ENCODE results near the gene CAB39. TPM values are rescaled to one million over a fixed set of nuclear protein-coding genes. Genes with fewer than 3 reads are reported as not detected.

CAB39 gene
- total and polyA plus RNA-seq, 2 donors (not counting 1 experiment from before 2014, with no cell fraction given) = 21.7 to 75.7 TPM

DNA sequence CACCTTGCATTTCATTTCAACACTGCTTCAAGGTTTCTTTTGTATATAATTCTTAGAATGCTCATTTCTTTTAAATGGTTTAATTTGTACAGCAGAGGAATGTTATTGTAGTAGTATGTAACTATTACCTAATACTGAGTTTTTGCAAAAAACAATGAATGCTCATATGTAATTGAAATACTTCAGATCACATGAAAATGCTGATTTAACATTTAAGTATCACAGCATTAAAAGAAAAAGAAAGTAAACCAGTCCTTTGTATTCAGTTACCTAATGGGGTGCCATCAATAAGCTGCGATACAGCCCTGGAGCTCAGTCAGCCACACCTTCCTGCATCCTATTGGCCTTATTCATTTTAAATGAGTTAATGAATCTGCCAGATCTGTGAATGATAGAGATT is 106.8 kb downstream of the CAB39 start:
- no CpG with 5 or more reads among the region's 1 CpG for WGBS (ENCODE audit: insufficient coverage)
- Histone ChIP-seq H3K4me3 (ENCODE audit: control extremely low read depth in 1 of 5, extremely low read depth in 1 of 5, insufficient read depth in 1 of 5, low read depth in 2 of 5, low read length in 4 of 5) (no peak overlapping the region), H3K9ac (ENCODE audit: low read length) (no peak overlapping the region), H3K4me2 (replicated peaks; ENCODE audit: low read depth, low read length, poor library complexity, severe bottlenecking) (no peak overlapping the region), H3K79me2 (ENCODE audit: control insufficient read depth, insufficient read depth, low read length) (no peaks in the 10 kb centered on the region), H2AFZ (ENCODE audit: insufficient read depth, low read depth, low read length, poor library complexity, severe bottlenecking) (no peak overlapping the region), H3K36me3 (replicated peaks in 1 of 2; ENCODE audit: control extremely low read depth in 1 of 2, control insufficient read depth in 1 of 2, extremely low read depth in 1 of 2, insufficient read depth in 2 of 2, low read length in 1 of 2) (peaks cover 0 to 53% of the 10 kb centered on the region in 2 experiments), H3K27me3 (replicated peaks in 1 of 4; ENCODE audit: control extremely low read depth in 1 of 4, control insufficient read depth in 3 of 4, insufficient read depth in 4 of 4, low read length in 3 of 4) (no peaks in the 10 kb centered on the region), H3K4me1 (ENCODE audit: control insufficient read depth in 2 of 2, insufficient read depth in 2 of 2, low read length in 2 of 2) (peaks cover 2 to 3% of the 10 kb centered on the region in 2 donors), H3K27ac (ENCODE audit: low read length in 2 of 2) (no peak overlapping the region), H3K9me3 (ENCODE audit: control extremely low read depth in 1 of 3, control insufficient read depth in 2 of 3, insufficient read depth in 1 of 3, low read length in 2 of 3) (no peaks in the 10 kb centered on the region), H4K20me1 (ENCODE audit: control insufficient read depth, insufficient read depth, low read length, poor library complexity, severe bottlenecking) (no peaks in the 10 kb centered on the region)
- POLR2A ChIA-PET = no interaction called here
- peaks cover 1% of the 10 kb centered on the region for H3K4me1 Mint-ChIP-seq
- H3K27ac Mint-ChIP-seq = no peak overlapping the region
- H3K9me3 Mint-ChIP-seq (ENCODE audit: insufficient read depth) = no peaks in the 10 kb centered on the region
- CTCF ChIA-PET = interaction anchor here (0.6 to 2.5 kb wide), 7 partner anchors 11 to 668 kb away, joined by 3 to 10 read pairs (median 3); no protein-coding TSS in a partner anchor
- no peak for TF ChIP-seq EZH2 (IDR thresholded peaks at IDR 0.05; ENCODE audit: borderline replicate concordance, insufficient read depth, low read depth, low read length, poor library complexity, severe bottlenecking)
- TF ChIP-seq, protein P1, sequence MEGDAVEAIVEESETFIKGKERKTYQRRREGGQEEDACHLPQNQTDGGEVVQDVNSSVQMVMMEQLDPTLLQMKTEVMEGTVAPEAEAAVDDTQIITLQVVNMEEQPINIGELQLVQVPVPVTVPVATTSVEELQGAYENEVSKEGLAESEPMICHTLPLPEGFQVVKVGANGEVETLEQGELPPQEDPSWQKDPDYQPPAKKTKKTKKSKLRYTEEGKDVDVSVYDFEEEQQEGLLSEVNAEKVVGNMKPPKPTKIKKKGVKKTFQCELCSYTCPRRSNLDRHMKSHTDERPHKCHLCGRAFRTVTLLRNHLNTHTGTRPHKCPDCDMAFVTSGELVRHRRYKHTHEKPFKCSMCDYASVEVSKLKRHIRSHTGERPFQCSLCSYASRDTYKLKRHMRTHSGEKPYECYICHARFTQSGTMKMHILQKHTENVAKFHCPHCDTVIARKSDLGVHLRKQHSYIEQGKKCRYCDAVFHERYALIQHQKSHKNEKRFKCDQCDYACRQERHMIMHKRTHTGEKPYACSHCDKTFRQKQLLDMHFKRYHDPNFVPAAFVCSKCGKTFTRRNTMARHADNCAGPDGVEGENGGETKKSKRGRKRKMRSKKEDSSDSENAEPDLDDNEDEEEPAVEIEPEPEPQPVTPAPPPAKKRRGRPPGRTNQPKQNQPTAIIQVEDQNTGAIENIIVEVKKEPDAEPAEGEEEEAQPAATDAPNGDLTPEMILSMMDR (IDR thresholded peaks at IDR 0.05) = no peak
- ATAC-seq (ENCODE audit: low read depth) (no peak), DNase-seq (no peak)
- intact Hi-C loops (cut with micrococcal nuclease) = no loop called here
- no peak overlapping the region for H3K4me3 Mint-ChIP-seq
- H3K27me3 Mint-ChIP-seq = peaks cover under 1% of the 10 kb centered on the region

DNA sequence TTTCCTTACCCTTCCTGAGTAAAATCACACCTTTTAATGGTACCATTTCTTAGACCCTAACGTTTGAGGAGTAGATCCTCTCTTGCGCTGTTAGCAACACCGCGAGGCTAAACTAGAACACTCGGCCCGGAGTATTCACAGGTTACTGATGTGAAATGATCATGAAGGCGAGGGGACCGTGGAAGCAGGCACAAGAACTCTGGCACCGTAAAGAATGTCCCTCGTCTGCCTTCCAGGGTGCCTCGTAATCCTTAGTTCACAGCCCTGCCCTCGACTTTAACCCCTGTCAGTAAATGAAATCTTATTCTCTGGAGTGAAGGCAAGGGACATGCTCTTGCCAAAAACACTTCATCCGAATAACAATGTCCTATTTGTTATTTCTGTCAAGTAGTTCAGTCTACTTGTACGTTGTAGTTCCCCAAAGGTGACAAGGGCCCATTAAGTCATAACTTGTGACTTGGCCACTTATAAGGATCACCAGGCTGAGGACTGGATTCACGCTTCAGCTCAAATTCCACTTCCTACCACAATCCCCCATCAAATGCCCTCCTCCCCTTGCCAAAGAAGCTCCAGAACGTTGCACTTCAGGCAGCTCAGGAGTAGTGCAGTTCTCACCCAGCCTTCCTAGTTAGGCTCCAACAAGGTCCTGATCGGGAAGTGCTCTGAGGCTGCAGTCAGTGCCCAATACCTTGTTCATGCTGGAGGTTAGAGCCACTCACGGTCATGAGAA is 108.8 kb downstream of the CAB39 start:
- Histone ChIP-seq H3K79me2 (ENCODE audit: control insufficient read depth, insufficient read depth, low read length) (no peaks in the 10 kb centered on the region), H3K27ac (ENCODE audit: low read length in 2 of 2) (no peak overlapping the region), H3K4me3 (ENCODE audit: control extremely low read depth in 1 of 5, extremely low read depth in 1 of 5, insufficient read depth in 1 of 5, low read depth in 2 of 5, low read length in 4 of 5) (no peak overlapping the region), H3K9ac (ENCODE audit: low read length) (no peak overlapping the region), H3K27me3 (replicated peaks in 1 of 4; ENCODE audit: control extremely low read depth in 1 of 4, control insufficient read depth in 3 of 4, insufficient read depth in 4 of 4, low read length in 3 of 4) (peaks cover 0 to 10% (median 8%) of the 10 kb centered on the region in 4 experiments), H3K9me3 (ENCODE audit: control extremely low read depth in 1 of 3, control insufficient read depth in 2 of 3, insufficient read depth in 1 of 3, low read length in 2 of 3) (no peaks in the 10 kb centered on the region), H4K20me1 (ENCODE audit: control insufficient read depth, insufficient read depth, low read length, poor library complexity, severe bottlenecking) (no peaks in the 10 kb centered on the region), H2AFZ (ENCODE audit: insufficient read depth, low read depth, low read length, poor library complexity, severe bottlenecking) (no peak overlapping the region), H3K4me2 (replicated peaks; ENCODE audit: low read depth, low read length, poor library complexity, severe bottlenecking) (no peak overlapping the region), H3K4me1 (ENCODE audit: control insufficient read depth in 2 of 2, insufficient read depth in 2 of 2, low read length in 2 of 2) (peaks cover 4 to 6% of the 10 kb centered on the region in 2 donors), H3K36me3 (replicated peaks in 1 of 2; ENCODE audit: control extremely low read depth in 1 of 2, control insufficient read depth in 1 of 2, extremely low read depth in 1 of 2, insufficient read depth in 2 of 2, low read length in 1 of 2) (peaks cover 0 to 38% of the 10 kb centered on the region in 2 experiments)
- POLR2A ChIA-PET = no interaction called here
- peaks cover 9% of the 10 kb centered on the region for H3K27me3 Mint-ChIP-seq
- intact Hi-C loops (cut with micrococcal nuclease) = no loop called here
- no peak for ATAC-seq (ENCODE audit: low read depth)
- peaks cover 4% of the 10 kb centered on the region for H3K4me1 Mint-ChIP-seq
- H3K27ac Mint-ChIP-seq = peak overlapping the region; percentile 13
- no peaks in the 10 kb centered on the region for H3K9me3 Mint-ChIP-seq (ENCODE audit: insufficient read depth)
- CTCF ChIA-PET = interaction anchor here (1.0 to 7.9 kb wide), 2 partner anchors 27 to 167 kb away, joined by 4 to 200 read pairs; no protein-coding TSS in a partner anchor
- TF ChIP-seq, protein P1 (IDR thresholded peaks at IDR 0.05) = no peak
- TF ChIP-seq EZH2 (IDR thresholded peaks at IDR 0.05; ENCODE audit: borderline replicate concordance, insufficient read depth, low read depth, low read length, poor library complexity, severe bottlenecking) = no peak
- WGBS (ENCODE audit: insufficient coverage) = 93% methylated on average over 18 of the region's 18 CpGs
- no peak for DNase-seq
- no peak overlapping the region for H3K4me3 Mint-ChIP-seq

All from B cell (primary cell).